NT2/D1 (cell line): Measurements from ENCODE around the gene NDUFC1.

ENCODE experiments used
- YY1 ChIP-seq: IDR thresholded peaks from 2 replicates; pipeline ENCODE4 v1.6.1; 2011; ENCODE audit not compliant: insufficient read length, insufficient read depth
- ZNF274 ChIP-seq: IDR thresholded peaks from 2 replicates; pipeline ENCODE4 v1.6.1; 2011; ENCODE audit warnings: mild to moderate bottlenecking, low read depth, low read length

DNA sequence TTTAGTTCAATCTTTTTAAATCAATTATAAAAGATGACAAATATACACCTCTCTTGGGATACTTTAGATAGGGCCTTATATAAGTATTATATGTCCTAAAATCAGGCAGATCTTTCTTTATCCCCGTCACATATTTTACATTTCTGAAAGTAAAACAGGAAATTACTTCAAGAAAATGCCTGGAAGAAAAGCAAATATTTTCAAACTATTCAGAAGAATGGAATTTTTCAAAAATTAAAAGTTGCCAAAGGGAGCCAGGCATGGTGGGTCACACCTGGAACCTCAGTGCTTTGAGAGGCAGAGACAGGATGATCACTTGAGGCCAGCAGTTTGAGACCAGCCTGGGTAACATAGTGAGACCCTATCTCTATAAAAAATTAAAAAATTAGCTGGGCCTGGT is 56.7 kb downstream of the NDUFC1 start:
- TF ChIP-seq YY1 (no peak), ZNF274 (no peak)
